Rectal smooth muscle tissue (tissue), 1 donor: ENCODE measurements around the gene EEPD1.
"Not testable (repeated sequence)": the region's sequence is repeated elsewhere in the genome, so short reads cannot be mapped to it uniquely, and the experiment has no call there.

Source experiments
- H3K27ac ChIP-seq: one replicate; pipeline ENCODE4 v1.7.0; 2013; ENCODE audit warnings: low read depth, low read length, inconsistent platforms
- H3K27me3 ChIP-seq: one replicate; pipeline ENCODE4 v1.7.0; 2013; ENCODE audit warnings: low read length; ENCODE audit not compliant: control insufficient read depth, insufficient read depth
- H3K36me3 ChIP-seq: one replicate; pipeline ENCODE4 v1.7.0; 2013; ENCODE audit warnings: low read length; ENCODE audit not compliant: control insufficient read depth, insufficient read depth
- H3K4me1 ChIP-seq: one replicate; pipeline ENCODE4 v1.7.0; 2013; ENCODE audit warnings: low read length; ENCODE audit not compliant: control insufficient read depth, insufficient read depth
- H3K4me3 ChIP-seq: one replicate; pipeline ENCODE4 v1.7.0; 2013; ENCODE audit warnings: low read length
- H3K9ac ChIP-seq: one replicate; pipeline ENCODE4 v1.7.0; 2013; ENCODE audit warnings: low read length

Gene EEPD1

GRCh38 chr7:36132012-36132411 lies 21.0 kb upstream of the EEPD1 start:
- Histone ChIP-seq H3K4me3 (no peak overlapping the region), H3K9ac (no peak overlapping the region), H3K27me3 (no peaks in the 10 kb centered on the region), H3K4me1 (peaks cover 8% of the 10 kb centered on the region), H3K36me3 (no peaks in the 10 kb centered on the region), H3K27ac (no peak overlapping the region)

- Histone ChIP-seq H3K36me3 (no peaks in the 10 kb centered on the region), H3K27ac (no peak overlapping the region), H3K4me1 (no peaks in the 10 kb centered on the region), H3K4me3 (no peak overlapping the region), H3K27me3 (no peaks in the 10 kb centered on the region), H3K9ac (no peak overlapping the region)
Measured at GRCh38 chr7:36135700-36136099, 17.4 kb upstream of the EEPD1 start.

- H3K9ac ChIP-seq, result no peak overlapping the region
- no peaks in the 10 kb centered on the region for H3K4me1 ChIP-seq
- H3K36me3 ChIP-seq, result no peaks in the 10 kb centered on the region
- no peak overlapping the region for H3K27ac ChIP-seq
- no peak overlapping the region for H3K4me3 ChIP-seq
- no peaks in the 10 kb centered on the region for H3K27me3 ChIP-seq
Measured at GRCh38 chr7:36137258-36137657, 15.8 kb upstream of the EEPD1 start.

- Histone ChIP-seq H3K4me1 (no peaks in the 10 kb centered on the region), H3K27ac (no peak overlapping the region), H3K27me3 (no peaks in the 10 kb centered on the region), H3K4me3 (no peak overlapping the region), H3K36me3 (no peaks in the 10 kb centered on the region), H3K9ac (no peak overlapping the region)
Measured at GRCh38 chr7:36137754-36138153, 15.3 kb upstream of the EEPD1 start.

- Histone ChIP-seq H3K36me3 (no peaks in the 10 kb centered on the region), H3K4me3 (no peak overlapping the region), H3K9ac (no peak overlapping the region), H3K4me1 (no peaks in the 10 kb centered on the region), H3K27me3 (no peaks in the 10 kb centered on the region), H3K27ac (no peak overlapping the region)
Measured at GRCh38 chr7:36138209-36138608, 14.8 kb upstream of the EEPD1 start.

GRCh38 chr7:36141351-36141750 lies 11.7 kb upstream of the EEPD1 start:
- Histone ChIP-seq H3K4me3 (no peak overlapping the region), H3K27ac (no peak overlapping the region), H3K36me3 (no peaks in the 10 kb centered on the region), H3K9ac (no peak overlapping the region), H3K27me3 (no peaks in the 10 kb centered on the region), H3K4me1 (no peaks in the 10 kb centered on the region)

GRCh38 chr7:36141850-36142249 lies 11.2 kb upstream of the EEPD1 start:
- Histone ChIP-seq H3K9ac (no peak overlapping the region), H3K36me3 (no peaks in the 10 kb centered on the region), H3K27me3 (no peaks in the 10 kb centered on the region), H3K4me3 (no peak overlapping the region), H3K27ac (no peak overlapping the region), H3K4me1 (no peaks in the 10 kb centered on the region)

GRCh38 chr7:36144189-36144588 lies 8.9 kb upstream of the EEPD1 start:
- H3K27ac ChIP-seq, result no peak overlapping the region
- no peak overlapping the region for H3K9ac ChIP-seq
- no peaks in the 10 kb centered on the region for H3K27me3 ChIP-seq
- no peak overlapping the region for H3K4me3 ChIP-seq
- no peaks in the 10 kb centered on the region for H3K4me1 ChIP-seq
- H3K36me3 ChIP-seq, result no peaks in the 10 kb centered on the region

- Histone ChIP-seq H3K4me3 (no peak overlapping the region), H3K4me1 (no peaks in the 10 kb centered on the region), H3K9ac (no peak overlapping the region), H3K27me3 (no peaks in the 10 kb centered on the region), H3K27ac (no peak overlapping the region), H3K36me3 (no peaks in the 10 kb centered on the region)
Measured at GRCh38 chr7:36145686-36146085, 7.4 kb upstream of the EEPD1 start.

- H3K9ac ChIP-seq, result no peak overlapping the region
- no peak overlapping the region for H3K4me3 ChIP-seq
- no peaks in the 10 kb centered on the region for H3K36me3 ChIP-seq
- no peaks in the 10 kb centered on the region for H3K27me3 ChIP-seq
- H3K4me1 ChIP-seq, result no peaks in the 10 kb centered on the region
- no peak overlapping the region for H3K27ac ChIP-seq
Measured at GRCh38 chr7:36147361-36147760, 5.7 kb upstream of the EEPD1 start.

GRCh38 chr7:36148422-36149065 lies 4.5 kb upstream of the EEPD1 start:
- Histone ChIP-seq H3K4me1 (no peaks in the 10 kb centered on the region), H3K27me3 (no peaks in the 10 kb centered on the region), H3K4me3 (no peak overlapping the region), H3K9ac (no peak overlapping the region), H3K27ac (no peak overlapping the region), H3K36me3 (no peaks in the 10 kb centered on the region)

GRCh38 chr7:36149240-36149639 lies 3.8 kb upstream of the EEPD1 start:
- H3K27ac ChIP-seq, H3K4me1 ChIP-seq, H3K27me3 ChIP-seq, H3K36me3 ChIP-seq, H3K9ac ChIP-seq, H3K4me3 ChIP-seq: not testable (repeated sequence)

- H3K4me3 ChIP-seq, result no peak overlapping the region
- no peaks in the 10 kb centered on the region for H3K27me3 ChIP-seq
- H3K27ac ChIP-seq, result no peak overlapping the region
- no peaks in the 10 kb centered on the region for H3K36me3 ChIP-seq
- peaks cover 2% of the 10 kb centered on the region for H3K4me1 ChIP-seq
- H3K9ac ChIP-seq, result no peak overlapping the region
Measured at GRCh38 chr7:36149694-36150452, 3.2 kb upstream of the EEPD1 start.
